NCI-H1930 (cell line): Measurements from ENCODE around the gene GPX2.

Experiments used
- DNase-seq, 2 experiments: peaks; one replicate each; lab custom pipeline; 2025; lab: John Stamatoyannopoulos, UW

The GPX2 gene

GRCh38 chr14:64958743-64959142 lies 16.2 kb upstream of the GPX2 start:
- DNase-seq: no peak

GRCh38 chr14:64958201-64958600 lies 15.7 kb upstream of the GPX2 start:
- DNase-seq: no peak

- DNase-seq: no peak
Measured at GRCh38 chr14:64956697-64957406, 14.3 kb upstream of the GPX2 start.

GRCh38 chr14:64955297-64955696 lies 12.8 kb upstream of the GPX2 start:
- DNase-seq: no peak

GRCh38 chr14:64954491-64955240 lies 12.1 kb upstream of the GPX2 start:
- DNase-seq: no peak

GRCh38 chr14:64953661-64954060 lies 11.1 kb upstream of the GPX2 start:
- no peak for DNase-seq

- no peak for DNase-seq
Measured at GRCh38 chr14:64953310-64953654, 10.7 kb upstream of the GPX2 start.

- DNase-seq: no peak
Measured at GRCh38 chr14:64952598-64953309, 10.2 kb upstream of the GPX2 start.

DNA sequence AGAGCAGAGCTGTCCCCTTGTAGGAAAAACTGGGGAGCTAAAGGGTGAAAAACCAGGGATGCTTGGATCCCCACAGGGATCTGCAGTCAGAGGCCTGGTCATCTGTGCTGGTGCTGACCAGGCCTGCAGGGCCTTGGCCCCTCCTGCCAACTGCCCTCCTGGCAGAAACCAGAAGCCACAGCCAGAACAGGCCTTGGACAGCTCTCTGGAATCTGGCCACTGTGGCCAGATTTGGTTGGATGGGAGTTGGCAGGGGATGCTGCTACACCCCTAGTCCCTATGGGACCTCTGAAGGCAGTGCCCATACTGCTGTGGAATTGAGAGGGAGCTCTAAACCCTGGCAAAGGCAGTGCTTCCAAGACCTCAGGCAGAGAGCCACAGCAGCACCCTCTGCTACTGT lies 9.2 kb upstream of the GPX2 start:
- DNase-seq: no peak

- DNase-seq: no peak
Measured at GRCh38 chr14:64951291-64951690, 8.7 kb upstream of the GPX2 start.

- DNase-seq: no peak
Measured at GRCh38 chr14:64950889-64951288, 8.3 kb upstream of the GPX2 start.

GRCh38 chr14:64948612-64949210 lies 6.2 kb upstream of the GPX2 start:
- no peak for DNase-seq

DNA sequence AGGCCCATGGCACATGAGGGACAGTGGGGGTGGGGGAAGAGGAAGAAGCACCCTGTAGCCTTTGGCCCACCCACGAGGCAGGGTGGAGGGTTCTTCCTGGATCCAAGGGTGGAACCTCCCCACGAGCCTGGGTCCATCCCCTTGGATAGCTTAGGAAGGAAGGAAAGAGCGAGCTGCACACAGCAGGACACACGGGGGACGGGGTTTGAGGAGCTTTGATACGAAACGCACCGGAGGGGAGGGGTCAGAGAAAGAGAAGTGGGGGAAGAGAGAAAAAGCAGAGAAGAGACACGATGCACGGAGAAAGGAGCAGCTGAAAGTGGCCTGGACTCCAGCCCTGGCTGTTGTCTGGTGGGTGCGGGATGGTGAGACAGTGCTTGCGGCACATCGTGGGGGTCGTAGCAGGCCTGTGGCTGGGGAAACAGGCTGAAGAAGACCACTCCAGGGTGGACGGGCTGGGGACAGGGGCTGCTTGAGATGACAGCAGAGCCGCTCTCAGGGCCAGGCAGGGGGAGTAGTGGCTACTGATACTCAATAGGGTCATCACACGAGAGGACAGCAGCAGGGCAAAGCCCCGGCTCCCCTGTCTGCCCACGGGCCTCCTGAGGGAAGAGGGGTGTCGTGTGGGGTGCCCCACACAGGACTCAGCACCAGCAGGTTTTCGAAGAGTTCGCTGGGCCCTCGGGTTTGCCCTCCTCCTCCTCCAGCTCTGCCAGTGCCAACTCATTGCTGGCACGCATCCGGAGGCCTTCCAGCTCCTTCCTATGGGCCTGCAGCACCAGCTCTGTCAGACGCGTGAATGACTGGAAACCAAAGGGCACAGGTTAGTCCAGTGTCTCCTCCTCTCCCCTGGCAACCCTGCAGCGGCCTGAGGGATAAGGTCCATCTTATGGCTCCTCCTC lies 5.4 kb upstream of the GPX2 start:
- DNase-seq: no peak

GRCh38 chr14:64946310-64947045 lies 3.9 kb upstream of the GPX2 start:
- DNase-seq: no peak

DNA sequence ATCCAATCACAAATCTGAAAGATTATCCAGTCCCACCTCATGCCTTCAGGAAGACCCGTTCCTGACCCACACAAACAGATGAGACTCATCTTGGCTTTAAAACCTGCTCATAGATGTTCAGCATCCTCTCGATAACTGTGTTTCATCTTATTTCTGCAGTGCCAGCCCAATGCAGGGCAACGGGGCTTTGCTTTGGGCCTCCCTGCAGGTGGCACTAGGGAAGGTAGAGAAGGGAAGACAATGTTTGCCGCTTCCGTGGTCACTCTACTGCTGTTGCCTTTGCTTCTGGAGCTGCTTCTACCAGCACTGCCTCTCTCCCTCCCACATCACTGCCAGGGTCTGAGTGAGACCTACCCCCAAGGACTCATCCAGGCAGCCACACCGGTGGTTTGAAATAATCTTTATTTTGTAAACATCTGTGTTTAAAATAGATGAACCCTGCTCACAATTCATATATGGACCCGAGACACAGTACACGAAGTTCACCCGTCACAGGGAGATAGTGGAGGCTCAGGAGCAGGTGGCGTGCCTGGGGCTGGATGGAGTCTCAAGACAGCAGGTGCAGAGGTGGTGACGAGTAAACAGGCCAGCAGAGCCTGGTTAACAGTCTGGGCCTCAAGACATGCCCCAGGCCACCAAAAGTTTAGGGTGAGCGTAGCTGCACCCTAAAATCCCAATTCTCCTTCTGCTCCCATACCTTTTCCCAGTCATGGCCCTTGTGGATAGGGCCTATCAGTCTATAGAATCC lies 3.1 kb upstream of the GPX2 start:
- DNase-seq: no peak

DNA sequence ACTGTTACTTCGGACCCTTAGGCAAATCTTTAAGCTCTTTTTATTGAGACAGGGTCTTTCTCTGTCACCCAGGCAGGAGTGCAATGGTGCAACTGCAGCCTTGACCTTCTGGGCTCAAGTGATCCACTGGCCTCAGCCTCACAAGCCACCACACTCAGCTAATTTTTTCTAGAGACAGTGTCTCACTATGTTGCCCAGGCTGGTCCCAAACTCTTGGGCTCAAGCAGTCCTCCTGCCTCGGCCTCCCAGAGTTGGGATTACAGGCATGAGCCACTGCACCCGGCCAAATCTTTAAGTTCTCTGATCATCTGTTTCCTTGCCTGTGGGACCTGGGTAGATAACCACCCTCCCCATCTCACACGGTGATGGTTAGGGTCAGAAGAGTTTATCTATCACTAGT lies 2.3 kb upstream of the GPX2 start:
- no peak for DNase-seq

GRCh38 chr14:64944041-64944440 lies 1.5 kb upstream of the GPX2 start:
- no peak for DNase-seq

- no peak for DNase-seq
Measured at GRCh38 chr14:64943556-64943955, 1.0 kb upstream of the GPX2 start.

- DNase-seq: no peak
Measured at GRCh38 chr14:64940336-64940910, 2.1 kb downstream of the GPX2 start.

GRCh38 chr14:64939817-64940190 lies 2.7 kb downstream of the GPX2 start:
- no peak for DNase-seq
